Smooth muscle cell of bladder (primary cell): ENCODE results near the gene RPL10A. TPM values are rescaled to one million over a fixed set of nuclear protein-coding genes. Genes with fewer than 3 reads are reported as not detected.

Experiments used
- total RNA-seq: library from RNA; depleted of rRNA; stranded (reverse); fragments of >200 nt; gene quantifications from 2 replicates; pipeline ENCODE4 v1.2.3, GENCODE V29; 2014

Gene RPL10A
- 2,520 and 2,942 TPM in 2 replicates for total RNA-seq

GRCh38 chr6:35468181-35468979 lies at the start of gene RPL10A:
Gene RPL10A, plus strand, starts transcription at chr6:35468401. Its CDS starts 34 bp downstream, at chr6:35468435.

DNA sequence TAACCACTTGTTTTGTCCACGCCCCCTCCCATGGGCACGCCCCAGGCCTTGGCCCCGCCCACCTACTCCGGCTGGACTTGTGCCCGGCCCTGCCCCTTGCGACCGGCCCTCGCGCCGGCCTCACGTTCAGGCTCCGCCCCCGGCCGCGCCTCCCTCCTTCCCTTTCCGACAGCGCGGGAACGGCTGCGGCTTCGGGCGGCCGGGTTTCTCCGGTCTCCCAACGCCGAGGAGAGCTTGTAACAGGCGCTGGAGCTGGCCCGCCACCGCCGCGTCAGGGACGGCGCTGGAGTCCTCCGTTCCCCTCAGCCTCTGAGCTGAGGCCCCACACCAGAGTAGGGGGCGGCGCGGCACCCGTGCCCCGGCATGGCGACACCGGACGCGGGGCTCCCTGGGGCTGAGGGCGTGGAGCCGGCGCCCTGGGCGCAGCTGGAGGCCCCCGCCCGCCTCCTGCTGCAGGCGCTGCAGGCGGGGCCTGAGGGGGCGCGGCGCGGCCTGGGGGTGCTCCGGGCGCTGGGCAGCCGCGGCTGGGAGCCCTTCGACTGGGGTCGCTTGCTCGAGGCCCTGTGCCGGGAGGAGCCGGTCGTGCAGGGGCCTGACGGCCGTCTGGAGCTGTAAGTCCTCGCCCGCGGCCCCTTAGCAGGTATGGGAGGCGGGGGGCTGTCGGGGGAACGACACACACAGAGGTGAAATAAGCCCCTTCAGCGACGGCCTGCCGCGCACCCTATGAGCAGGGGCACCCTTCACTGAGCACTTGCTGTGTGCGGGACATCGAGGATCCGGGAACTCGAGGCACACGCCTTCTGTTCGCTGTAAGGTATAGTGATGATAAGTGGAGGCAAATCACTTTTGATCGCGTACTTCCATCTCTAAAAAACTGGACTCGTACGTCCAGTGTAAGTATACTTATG lies 15.8 kb upstream of the RPL10A start, which contains the start of gene FANCE:
FANCE (plus strand) TSS at position 156 of the 908 bp plus-strand sequence; CDS start at position 364, 208 bp downstream.

GRCh38 chr6:35496841-35497570 lies 28.8 kb downstream of the RPL10A start, which contains the start of gene TEAD3:
Gene TEAD3, minus strand, starts transcription at chr6:35497079.

DNA sequence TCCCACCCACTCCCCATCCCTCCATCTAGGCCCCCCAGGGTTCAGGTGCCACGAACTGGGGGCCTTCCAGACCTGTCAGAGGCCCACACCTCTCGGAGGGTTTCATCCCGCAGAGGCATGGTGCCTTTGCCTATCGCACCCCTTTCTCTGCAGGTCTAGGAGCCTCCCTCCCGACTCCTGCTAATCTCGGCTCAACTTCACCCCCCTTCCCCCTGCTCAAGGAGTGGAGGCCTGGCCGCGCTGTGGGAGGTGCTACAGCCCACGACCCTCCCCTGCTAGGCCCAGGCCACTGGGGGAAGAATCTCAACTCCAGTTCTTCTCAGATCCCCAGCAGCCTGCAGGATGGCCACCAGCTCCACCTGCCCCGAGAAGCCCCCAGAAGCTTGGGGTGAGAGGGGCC lies 44.5 kb downstream of the RPL10A start, which contains the start of gene TULP1:
TULP1 (minus strand) TSS at position 157 of the 400 bp plus-strand sequence; CDS start at position 119, 38 bp downstream.

Other genes starting within 250 kb of the RPL10A start
- 17.2 and 17.5 TPM in 2 replicates for gene ZNF76, start 208.7 kb upstream of the RPL10A start, total RNA-seq
- gene DEF6, start 170.6 kb upstream of the RPL10A start, total RNA-seq, result 0.83 and 1.3 TPM in 2 replicates
- gene PPARD, start 125.8 kb upstream of the RPL10A start, total RNA-seq, result 8.7 and 9.1 TPM in 2 replicates
- gene FANCE, start 16.1 kb upstream of the RPL10A start, total RNA-seq, result 2.8 and 3.7 TPM in 2 replicates
- gene TEAD3, start 28.7 kb downstream of the RPL10A start, total RNA-seq, result 5.4 and 6.8 TPM in 2 replicates
- gene TULP1, start 44.5 kb downstream of the RPL10A start, total RNA-seq, result not detected in 2 replicates
- gene FKBP5, start 220.5 kb downstream of the RPL10A start, total RNA-seq, result 2.8 and 4.8 TPM in 2 replicates